KG1 (cell line): ENCODE results near the gene SRGAP3.

Experiments used
- DNase-seq: peaks from one replicate; lab custom pipeline; 2025; lab: John Stamatoyannopoulos, UW

SRGAP3 gene

DNA sequence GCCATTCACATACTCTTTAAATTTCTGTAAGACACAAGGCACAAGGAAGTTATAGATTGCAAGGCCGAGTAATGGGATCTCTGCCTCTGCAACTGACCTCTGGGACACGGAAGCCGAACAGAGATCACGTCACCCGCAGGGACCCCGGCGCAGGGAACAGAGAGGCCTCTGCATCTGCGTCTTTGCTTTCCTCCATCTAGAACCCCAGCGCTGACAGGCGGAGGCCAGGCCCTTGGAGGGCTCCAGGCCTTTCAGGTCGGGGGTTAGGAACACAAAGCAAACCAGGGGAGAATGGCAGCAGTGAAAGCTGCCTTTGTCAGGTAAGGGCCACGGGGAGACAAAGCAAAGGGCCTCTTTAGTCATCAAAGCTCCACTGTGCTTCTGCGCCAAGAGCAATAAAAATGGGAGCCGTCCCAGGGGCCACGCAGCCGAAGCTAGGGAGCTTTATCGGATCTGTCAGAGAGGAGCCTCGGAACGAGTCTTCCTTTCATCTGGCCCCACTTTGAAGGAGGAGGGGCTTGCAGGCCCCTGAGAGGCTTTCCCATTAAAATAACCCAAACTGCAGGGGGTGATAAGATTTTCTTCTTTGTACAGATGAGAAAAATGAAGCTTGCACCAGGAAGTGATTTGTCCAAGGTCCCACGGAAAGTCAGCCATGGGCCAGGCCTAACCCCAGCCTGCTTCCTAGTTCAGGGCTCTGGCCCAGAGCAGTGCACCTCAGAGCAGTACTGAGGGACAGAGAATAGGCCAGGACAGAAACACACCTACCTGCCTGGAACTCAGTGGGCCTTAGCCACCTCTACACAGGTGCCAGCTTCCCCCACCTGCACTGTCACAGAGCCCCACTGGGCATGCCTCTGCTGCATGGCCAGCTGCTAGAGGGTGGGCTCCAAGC is 201.7 kb downstream of the SRGAP3 start:
- DNase-seq: no peak

DNA sequence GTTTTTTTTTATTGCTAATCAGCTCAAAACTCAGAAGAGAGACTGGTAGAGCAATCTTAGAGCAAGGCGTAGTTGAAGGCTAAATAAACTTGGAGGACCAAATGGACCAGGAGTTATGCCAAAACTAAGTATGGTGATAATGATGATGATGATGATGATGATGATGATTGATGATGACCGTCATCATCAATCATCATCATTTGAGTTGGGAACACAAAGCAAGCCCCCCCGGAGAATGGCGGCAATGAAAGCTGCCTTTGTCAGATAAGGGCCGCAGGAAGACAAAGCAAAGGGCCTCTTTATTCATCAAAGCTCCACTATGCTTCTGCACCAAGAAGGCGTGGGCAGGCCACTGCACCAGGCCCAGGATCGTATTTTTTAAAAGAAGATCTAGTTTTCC is 204.1 kb downstream of the SRGAP3 start:
- no peak for DNase-seq

DNA sequence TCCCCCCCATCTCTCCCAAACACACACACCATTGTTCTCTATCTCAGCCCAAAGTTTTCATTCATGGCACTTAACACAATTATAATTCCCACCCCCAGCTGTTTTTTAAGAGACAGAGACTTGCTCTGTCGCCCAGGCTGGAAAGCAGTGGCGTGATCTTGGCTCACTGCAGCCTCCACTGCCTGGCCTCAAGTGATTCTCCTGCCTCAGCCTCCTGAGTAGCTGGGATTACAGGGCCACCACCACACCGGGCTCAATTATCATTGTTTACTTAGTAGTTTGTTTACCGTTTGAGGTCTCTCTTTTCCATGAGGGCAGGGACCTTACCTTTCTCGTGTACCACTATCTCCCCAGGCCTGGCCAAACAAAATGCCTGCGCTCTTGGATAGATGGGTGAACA is 206.4 kb downstream of the SRGAP3 start:
- DNase-seq: no peak

DNA sequence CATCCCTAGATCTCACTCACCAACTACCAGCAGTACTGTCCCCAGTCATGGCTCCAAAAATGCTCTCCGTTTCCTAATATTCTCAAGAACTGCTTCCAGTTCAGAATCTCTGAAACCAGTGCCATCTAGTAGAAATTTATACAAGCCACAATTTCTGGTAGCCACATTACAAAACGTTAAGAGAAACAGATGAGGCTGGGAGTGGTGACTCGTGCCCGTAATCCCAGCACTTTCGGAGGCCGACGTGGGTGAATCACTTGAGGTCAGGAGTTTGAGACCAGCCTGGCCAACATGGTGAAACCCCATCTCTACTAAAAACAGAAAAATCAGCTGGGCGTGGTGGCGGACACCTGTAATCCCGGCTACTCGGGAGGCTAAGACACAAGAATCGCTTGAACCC is 207.8 kb downstream of the SRGAP3 start:
- no peak for DNase-seq

DNA sequence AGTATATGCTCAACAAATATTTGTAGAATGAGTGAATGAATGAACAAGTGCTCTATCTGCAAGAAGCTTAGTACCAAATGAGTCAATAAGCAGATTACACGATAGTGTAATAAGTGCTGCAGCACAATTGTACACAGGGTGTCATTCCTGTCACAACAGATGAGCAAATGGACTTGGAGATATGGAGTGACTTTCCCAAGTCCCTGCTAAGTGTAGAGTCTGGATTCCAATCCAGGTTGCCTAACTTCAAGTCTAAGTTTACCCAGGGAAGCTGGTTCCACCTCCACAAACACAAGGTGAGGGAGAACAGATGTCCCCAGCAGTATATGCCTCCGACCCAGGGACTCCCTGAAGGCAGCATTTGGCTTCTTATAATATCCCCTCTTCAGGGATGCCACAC is 208.4 kb downstream of the SRGAP3 start:
- DNase-seq: no peak

DNA sequence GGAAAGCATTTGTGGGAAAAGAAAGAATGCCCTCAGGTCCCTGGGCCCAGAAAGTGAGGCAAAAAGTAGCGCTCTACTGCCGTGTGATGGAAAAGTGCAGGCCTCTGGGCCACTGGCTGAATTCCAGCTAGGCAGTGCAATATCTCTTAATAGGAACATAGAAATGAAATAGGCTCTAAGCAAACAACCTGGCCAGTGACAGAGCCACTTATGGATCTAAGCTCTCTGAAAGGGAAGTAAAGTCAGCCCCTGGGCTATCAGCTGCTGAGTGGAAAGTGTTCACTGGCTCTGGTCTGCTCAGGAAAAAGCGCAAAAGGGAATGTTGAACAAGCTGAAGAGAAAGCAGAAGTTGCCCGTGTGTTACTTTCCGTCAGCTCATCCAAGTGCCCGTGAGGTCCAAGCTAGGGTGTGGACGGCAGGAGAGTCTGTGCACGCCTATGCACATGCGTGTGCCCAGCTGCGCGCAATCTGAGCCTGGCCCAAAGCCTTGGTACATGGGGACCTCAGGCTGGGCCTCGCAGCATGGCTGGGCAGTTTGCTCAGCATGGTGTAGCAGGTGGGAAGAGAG is 212.2 kb downstream of the SRGAP3 start:
- no peak for DNase-seq

DNA sequence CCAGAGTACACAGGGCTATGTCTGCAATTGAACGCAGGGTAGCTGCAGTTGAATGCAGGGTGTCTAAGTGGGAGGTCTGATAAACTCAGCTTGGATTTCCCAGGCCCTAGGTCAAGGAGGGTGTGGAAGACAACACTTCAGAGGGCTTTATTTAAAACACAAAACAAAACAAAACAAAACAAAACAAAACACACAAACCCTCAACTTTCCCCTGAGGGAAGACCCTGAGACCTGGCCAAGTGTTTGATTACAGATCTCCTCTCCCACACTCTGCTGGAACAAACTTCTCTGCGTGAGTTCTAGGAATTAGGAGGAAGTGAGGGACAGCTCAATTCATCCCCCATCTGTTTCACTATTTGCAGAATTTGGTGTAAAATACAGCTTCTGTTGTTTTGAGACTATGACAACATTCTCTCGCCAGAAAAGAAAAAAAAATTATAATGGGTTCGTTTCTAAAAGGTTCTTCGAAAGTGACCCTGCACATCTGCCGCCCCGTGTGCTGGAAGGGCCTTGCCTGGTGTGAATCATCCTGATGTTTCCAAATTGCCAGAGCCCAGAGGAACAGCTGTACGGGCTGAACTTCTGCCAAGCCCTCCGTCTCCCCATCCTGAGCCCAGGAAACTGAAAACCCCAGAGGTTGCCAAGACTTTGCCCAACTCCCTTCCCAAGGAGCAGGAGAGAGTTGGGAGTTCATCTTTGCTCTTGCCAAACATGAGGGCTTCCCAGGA is 212.9 kb downstream of the SRGAP3 start:
- DNase-seq: no peak

DNA sequence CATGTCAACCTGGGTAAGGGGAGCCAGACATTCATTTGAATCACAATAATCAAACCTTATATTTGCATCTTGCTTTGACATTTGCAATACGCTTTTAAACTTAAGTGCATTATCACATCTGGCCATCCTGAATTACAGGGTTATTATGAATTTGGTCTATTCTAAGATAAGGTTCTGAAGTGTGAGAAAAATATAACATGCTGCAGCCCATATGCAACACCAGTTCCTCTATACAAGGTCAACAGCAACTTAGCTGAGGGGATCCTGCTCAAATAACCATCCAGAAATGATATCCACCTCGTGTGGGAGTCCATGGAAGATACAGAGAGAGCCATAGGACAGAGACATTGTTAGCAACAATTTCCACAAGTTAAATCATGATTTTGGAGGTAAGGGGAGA is 213.5 kb downstream of the SRGAP3 start:
- no peak for DNase-seq

DNA sequence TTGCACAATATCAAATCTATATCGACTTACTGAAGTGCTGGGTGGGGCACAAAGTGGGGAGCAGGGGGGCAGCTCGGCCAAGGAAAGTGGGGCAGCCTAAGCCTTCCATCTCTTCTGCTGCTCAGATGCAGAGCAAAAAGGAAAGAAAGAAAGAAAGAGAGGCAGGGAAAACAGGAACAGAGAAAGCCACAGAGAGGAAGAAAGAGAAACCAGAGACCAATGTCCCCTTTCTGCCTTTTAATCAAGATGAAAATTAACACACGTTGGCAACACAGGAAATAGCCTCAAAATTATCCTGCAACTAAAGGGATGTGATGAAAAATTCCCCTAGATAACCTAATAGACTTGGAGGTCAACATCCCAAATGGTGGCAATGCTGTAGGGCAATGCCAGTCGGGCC is 214.0 kb downstream of the SRGAP3 start:
- DNase-seq: no peak

DNA sequence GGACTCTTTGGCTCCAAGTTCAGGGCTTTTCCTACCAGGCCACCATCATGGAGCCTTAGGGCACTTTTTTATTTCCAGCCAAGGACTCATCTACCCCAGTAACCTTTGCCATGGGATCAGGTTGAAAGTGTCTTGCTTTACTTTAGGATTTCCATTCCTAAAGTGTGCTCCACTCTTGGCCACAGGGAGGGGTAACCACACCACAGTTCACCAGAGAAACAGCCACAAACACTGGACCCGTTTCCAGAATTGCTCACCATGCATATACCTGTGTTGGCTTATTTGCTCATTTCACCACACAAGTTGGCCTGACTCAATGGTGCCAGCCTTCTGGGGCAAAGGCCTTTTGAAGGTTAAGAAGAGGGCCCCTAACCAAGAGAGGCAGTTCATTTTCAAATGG is 215.6 kb downstream of the SRGAP3 start:
- DNase-seq: no peak

DNA sequence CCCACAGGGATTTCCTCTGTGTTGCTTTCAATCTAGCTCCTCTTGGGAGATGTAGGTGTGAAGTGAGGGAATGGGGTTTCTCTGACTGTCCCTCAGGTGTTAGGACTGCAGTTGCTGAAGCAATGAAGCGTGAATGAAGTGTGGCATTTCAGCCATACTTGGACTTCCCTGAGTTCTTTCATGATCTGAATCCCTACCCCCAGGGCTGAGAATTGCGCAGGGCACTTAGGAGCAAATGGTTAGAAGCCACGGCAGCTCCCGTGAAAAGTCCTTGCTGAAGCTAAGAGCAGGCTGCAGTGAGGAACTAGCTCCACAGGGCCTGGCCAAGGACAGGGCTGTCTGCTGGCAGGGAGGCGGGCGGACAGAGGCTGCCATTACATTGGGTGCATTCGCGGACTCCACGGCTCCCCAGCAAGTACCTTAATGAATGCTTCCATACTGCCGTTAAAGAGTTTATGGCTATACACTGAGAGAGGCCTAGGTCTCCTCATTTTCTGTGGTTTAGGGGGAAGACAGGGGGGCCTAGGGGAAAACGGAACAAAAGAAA is 217.1 kb downstream of the SRGAP3 start:
- no peak for DNase-seq

DNA sequence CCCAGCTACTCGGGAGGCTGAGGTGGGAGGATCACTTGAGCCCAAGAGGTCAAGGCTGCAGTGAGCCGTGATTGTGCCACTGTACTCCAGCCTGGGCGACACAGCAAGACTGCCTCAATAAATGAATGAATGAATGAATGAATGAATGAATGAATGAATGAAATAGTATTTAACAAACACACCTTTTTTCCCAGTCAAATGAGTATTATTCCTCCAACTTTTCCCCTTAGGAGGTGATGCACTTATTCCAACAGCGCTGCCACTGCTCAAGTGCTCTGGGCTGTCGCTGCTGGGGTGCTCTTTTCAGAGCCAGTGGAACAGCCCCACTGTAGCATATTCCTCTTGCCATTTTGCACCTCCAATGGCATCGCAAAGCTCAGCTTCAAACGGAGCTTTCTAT is 219.4 kb downstream of the SRGAP3 start:
- no peak for DNase-seq

DNA sequence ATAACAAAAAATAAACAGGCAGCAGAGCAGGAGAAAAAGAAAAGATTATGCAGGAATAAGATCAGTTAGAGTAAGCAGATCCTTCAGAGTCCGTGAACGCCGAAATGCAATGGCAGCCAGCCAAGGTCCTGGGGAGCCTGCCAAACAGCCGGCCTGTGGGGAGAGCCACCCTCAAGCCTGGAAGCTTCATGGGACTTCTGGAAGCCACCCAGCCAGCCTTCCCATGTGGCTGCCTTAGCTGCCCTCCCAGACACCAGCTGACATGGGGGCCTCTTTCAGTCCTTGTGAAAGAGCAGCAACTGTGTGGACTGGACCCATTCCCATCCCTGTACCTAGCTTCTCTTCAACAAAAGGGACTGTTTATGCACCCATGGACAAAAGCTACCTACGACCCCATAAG is 221.3 kb downstream of the SRGAP3 start:
- DNase-seq: no peak

DNA sequence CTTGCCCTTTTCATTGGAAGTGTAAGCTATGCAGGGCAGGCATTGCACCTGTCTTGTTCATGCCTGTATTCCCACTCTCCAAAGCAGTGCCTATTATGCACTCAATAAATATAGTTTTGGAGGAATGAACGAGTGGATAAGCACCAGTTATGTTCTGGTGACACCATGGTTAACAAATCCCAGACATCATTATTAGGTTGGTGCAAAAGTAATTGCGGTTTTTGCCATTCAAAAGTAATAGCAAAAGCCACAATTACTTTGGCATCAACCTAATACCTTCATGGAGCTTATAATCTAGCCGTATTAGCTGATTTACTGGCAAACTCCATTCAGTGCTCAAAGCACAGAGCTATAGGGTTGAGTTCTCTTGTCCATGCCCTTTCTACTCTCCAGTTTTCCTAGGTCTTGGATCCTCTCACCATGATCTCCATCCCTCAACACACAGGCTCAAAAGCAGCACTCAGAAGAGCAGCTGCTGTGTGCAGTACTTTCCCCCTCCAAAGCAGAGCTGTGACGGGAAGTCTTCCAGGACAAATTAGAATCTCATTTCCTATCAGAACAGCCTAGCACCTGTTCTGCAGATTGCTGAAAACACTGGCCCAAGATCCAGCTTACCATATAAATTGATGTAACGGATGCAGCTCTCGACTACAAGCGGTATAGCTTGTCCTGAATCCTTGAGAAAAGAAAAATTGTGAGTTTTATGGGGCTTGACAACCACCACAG is 223.0 kb downstream of the SRGAP3 start:
- DNase-seq: no peak

DNA sequence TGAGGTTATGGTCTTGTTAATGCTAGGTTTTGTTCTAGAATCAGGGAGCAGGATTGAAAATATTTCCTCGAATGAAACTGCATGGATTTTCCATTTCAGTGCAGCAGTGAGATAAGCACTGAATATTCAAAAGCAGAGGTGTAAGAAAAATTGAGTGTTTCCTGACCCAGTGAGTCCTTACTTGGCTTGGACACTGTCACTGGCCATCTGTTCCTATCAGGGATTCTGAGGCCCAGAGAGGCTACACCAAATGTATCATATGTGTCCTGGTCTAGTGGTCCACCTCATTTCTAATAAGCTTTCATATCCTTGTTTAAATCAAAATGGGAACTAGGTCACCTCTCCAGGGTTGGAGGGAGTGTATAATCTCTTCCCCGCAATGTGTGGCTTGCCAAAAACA is 225.1 kb downstream of the SRGAP3 start:
- DNase-seq: no peak

DNA sequence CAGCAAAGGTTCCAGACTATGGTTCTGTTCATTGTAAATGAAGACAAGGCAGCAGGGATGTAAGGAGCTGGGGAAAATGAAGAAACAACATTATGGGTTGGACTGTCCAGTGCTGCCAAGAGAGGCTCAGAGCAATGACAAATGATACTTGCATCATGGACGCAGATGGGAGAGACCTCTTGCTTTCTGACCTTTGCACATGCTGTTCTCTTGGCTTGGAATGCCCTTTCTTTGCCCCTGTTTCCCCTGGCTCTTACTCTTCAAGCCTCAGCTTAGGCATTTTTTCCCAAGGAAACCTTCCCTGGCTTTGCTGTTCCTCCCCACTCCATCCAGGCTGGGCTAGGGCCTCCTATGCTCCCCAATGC is 226.2 kb downstream of the SRGAP3 start:
- DNase-seq: no peak

DNA sequence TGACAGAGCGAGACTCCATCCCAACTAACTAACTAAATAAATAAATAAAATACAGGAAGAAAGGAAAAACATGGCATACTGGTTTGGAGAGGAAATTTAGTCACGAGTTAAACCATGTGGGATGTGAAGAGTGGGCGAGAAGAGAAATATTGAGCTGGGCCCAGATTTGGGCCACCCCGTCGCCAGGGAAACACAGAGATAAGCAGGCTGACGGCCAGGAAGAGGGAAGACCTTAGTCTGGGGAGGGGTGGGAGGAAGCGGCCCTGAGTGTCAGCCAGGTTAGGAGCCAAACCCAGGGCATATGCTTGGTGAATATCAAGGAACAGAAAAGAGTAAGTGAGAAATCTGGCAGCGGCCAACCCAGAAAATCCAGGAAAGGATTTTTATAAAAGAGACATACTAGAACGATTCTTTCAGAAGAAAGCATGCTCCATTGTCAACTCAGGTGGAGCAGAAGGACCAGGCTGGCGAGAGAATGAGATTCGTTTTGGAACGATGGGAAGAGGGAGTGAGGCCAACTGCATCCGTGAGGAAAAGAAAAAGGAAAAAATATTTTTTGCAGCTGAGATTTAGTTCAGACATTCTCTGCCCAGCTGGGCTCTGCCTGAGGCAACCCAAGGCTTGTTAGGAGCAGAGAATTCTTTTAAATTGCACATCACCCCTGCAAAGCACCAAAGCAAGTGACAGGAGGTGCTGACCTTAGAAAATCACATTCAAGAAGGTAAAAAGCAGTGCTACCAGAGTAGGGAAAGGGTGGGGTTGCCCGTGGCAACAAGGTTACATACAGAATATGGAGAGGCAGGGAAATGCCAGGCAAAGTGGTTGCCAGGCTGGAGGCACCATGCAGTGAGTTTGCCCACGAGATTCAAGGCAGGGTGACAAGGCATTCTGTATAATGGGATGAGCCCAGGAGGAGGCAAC is 226.9 kb downstream of the SRGAP3 start:
- no peak for DNase-seq

DNA sequence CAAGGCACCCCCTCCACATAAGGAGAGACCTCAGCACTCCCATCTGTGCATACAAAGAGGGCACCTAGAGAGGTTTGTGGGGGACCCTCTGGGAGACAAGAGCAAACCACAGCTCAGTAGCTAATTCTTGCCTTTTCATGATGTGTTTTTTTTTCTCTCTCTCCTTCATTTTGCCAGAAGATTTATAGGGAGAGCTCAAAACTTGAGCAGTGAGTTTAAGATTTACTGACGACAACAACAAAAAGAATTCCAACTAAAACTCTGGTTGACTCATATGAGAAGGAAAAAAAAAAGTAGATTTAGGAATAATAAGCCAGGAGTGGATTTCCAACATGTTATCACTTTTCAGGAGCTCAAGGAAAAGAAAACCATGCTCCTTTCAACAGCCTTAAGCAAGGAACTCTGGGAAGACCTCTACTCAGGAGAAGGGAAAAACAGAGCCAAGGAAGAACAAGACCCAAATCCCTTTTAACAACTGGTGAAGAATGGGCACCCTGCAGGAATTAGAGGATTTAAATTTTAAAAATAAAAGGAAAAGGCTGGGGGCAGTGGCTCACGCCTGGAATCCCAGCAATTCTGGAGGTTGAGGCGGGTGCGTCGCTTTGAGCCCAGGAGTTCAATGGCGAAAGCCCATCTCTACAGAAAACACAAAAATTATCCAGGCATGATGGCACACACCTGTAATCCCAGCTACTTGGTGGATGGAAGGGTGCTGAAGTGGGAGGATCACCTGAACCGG is 228.0 kb downstream of the SRGAP3 start:
- DNase-seq: no peak

DNA sequence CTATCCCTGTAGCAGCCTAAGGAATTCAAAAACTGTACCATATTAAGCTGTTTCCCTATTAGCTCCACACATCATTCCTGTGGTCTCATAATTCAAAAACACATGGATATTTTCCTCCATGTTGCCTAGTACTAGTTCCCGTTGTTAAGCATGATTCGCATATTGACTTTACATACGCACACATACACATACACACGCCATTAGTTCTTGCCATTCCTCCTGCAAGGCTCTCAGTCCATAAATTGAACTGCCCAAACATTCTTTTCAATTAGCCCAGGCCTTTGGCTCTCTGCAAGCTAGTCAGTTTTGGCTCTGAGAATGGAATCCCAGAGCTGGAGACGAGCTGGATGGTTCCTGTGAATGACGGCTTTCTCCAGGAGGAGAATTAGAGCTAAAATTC is 229.0 kb downstream of the SRGAP3 start:
- no peak for DNase-seq

DNA sequence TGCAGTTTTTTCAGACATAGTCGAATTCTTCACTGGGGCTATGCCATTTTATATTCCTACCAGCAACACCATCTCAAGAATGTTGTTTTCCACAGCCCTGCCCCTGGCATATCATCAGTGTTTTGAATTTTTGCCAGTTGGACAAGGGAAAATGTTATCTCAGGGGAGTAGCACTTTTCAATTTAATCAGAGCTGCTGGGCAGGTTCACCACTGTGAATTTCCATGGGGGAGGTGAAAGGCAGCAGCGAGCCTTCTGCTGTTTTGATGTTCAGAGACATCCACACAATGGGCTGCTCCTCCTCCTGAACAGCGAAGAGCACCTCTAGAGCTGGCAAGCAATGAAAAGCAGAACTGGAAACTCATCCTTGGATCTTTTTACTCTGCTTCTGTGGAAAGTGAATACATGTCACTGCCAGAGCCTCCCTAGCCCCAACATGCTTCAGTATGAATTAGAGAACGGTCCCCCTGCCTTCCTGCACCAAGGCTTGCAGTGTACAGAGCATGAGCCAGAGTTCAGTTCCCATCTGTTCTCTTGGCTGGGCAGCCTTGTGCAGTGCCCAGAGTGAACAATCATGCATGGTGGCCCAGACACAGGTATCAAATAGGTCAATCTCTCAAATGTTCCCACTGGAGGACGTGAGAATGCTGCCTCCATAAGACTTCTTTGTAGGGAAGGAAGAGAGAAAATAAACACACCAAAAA is 230.0 kb downstream of the SRGAP3 start:
- no peak for DNase-seq
